B cell (primary cell): ENCODE data around the gene ANAPC2.
A peak's percentile ranks its signal among the peaks of the same experiment; 100 is the strongest.

Source experiments
- CTCF ChIP-seq: fragments of 200-600 bp; IDR thresholded peaks from one replicate; pipeline ENCODE4 v1.8.0; 2022; ENCODE audit warnings: antibody characterized with exemption, mild to moderate bottlenecking
- EZH2 ChIP-seq: IDR thresholded peaks from 2 replicates; pipeline ENCODE4 v1.6.1; 2012; ENCODE audit warnings: borderline replicate concordance, low read depth, mild to moderate bottlenecking, moderate library complexity, low read length; ENCODE audit not compliant: insufficient read depth, poor library complexity, severe bottlenecking

GRCh38 chr9:137162505-137163364 is 25.6 kb downstream of the ANAPC2 start:
- no peak for TF ChIP-seq CTCF
- peak; percentile 17 for TF ChIP-seq EZH2
